ENCODE data around the gene FAR2. TPM values are rescaled to one million over a fixed set of nuclear protein-coding genes. Genes with fewer than 3 reads are reported as not detected.
"Not testable (repeated sequence)": the region's sequence is repeated elsewhere in the genome, so short reads cannot be mapped to it uniquely, and the experiment has no call there.

The FAR2 gene
- total RNA-seq, 1 donor from 2014 or later = 15.9 TPM

DNA sequence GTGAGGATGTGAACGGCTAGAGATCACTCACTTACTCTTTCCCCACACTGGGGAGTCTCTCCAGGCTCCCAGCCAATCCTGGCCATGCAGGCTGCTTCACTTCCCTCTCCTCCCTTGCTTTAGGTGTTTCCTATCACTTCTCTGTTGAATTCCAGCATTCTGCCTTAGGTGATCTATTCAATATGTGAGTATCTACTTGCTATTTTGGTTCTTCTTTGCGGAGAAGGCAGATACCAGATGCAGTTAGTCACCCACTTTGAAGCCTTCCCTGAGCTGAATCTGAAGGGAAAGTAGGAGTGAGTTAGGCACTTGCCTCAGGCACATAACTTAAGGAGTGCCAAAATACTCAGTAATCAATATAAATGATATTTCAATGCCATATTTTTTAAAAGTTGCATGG is 36.0 kb upstream of the FAR2 start:
- Mint-ChIP-seq H3K4me3 (no peak overlapping the region), H3K36me3 (peaks cover 6% of the 10 kb centered on the region), H3K27me3 (no peaks in the 10 kb centered on the region), H3K4me1 (ENCODE audit: unreplicated experiment) (no peaks in the 10 kb centered on the region), H3K9me3 (peaks cover 13% of the 10 kb centered on the region), H3K27ac (no peak overlapping the region)
- TF ChIP-seq, protein P1, sequence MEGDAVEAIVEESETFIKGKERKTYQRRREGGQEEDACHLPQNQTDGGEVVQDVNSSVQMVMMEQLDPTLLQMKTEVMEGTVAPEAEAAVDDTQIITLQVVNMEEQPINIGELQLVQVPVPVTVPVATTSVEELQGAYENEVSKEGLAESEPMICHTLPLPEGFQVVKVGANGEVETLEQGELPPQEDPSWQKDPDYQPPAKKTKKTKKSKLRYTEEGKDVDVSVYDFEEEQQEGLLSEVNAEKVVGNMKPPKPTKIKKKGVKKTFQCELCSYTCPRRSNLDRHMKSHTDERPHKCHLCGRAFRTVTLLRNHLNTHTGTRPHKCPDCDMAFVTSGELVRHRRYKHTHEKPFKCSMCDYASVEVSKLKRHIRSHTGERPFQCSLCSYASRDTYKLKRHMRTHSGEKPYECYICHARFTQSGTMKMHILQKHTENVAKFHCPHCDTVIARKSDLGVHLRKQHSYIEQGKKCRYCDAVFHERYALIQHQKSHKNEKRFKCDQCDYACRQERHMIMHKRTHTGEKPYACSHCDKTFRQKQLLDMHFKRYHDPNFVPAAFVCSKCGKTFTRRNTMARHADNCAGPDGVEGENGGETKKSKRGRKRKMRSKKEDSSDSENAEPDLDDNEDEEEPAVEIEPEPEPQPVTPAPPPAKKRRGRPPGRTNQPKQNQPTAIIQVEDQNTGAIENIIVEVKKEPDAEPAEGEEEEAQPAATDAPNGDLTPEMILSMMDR (conservative IDR thresholded peaks at IDR 0.05) = no peak
- no peak for DNase-seq (ENCODE audit: extremely low spot score, unreplicated experiment)

DNA sequence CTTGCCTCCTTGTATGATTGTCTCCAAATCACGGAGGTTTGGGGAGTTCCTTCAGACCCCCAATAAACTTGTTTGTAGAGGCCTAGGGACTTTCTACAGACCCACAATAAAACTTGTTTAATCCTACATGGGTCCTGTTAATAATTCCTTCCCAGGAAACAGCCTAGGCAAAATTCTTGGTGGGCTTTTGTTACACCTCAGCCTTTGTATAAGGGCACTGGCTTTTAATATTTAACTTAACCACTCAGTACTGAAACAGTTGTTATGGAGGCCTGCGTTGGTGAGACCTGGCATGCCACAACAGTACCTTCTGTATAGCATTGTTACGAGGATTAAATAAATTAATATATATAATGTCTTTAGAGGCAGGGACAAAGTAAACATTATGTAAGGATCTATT is 32.7 kb upstream of the FAR2 start:
- Mint-ChIP-seq H3K27ac (no peak overlapping the region), H3K27me3 (no peaks in the 10 kb centered on the region), H3K4me1 (ENCODE audit: unreplicated experiment) (no peaks in the 10 kb centered on the region), H3K9me3 (peaks cover 13% of the 10 kb centered on the region), H3K36me3 (no peaks in the 10 kb centered on the region), H3K4me3 (no peak overlapping the region)
- DNase-seq (ENCODE audit: extremely low spot score, unreplicated experiment) = no peak
- TF ChIP-seq, protein P1 (conservative IDR thresholded peaks at IDR 0.05) = no peak

DNA sequence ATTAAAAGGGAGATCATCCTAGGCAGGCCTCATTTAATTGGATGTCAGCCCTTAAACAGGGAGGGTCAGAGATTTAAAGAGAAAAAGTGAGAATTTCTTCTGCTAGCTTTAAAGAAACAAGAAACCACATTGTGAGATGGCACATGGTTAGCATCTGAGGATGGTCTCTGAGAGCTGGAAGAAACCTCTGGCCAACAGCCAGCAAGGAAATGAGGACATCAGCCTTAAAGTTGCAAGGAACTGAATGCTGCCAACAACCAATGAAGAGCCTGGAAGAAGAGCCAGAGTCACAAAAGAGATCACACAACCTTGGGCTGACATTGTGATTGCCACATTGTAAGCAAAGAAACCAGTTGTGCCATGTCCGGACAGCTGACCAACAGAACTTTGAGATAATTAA is 17.5 kb upstream of the FAR2 start:
- H3K27me3 Mint-ChIP-seq = peaks cover 6% of the 10 kb centered on the region
- no peaks in the 10 kb centered on the region for H3K4me1 Mint-ChIP-seq (ENCODE audit: unreplicated experiment)
- TF ChIP-seq, protein P1 (conservative IDR thresholded peaks at IDR 0.05) = no peak

DNA sequence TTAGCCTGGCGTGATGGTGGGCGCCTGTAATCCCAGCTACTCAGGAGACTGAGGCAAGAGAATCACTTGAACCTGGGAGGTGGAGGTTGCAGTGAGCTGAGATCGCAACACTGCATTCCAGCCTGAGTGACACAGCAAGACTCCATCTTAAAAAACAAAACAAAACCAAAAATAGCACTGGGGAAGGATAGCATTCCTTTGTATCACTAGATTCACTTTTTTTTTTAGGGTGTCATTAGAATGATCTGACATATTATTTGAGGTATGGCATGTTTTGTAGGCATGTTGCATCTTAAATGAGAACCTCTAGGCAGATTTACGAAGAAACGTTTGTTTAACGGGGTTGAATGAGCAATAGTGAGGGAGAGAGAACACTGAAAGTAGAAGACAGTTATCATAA is 16.8 kb upstream of the FAR2 start:
- TF ChIP-seq, protein P1 (conservative IDR thresholded peaks at IDR 0.05) = no peak
- Mint-ChIP-seq H3K27me3 (peaks cover 11% of the 10 kb centered on the region), H3K4me1 (ENCODE audit: unreplicated experiment) (no peaks in the 10 kb centered on the region), H3K27ac (no peak overlapping the region), H3K9me3 (no peaks in the 10 kb centered on the region), H3K4me3 (no peak overlapping the region), H3K36me3 (peaks cover 4% of the 10 kb centered on the region)
- no peak for DNase-seq (ENCODE audit: extremely low spot score, unreplicated experiment)

More for the DNA sequence above, 17.5 kb upstream of the FAR2 start:
- no peaks in the 10 kb centered on the region for H3K9me3 Mint-ChIP-seq
- H3K27ac Mint-ChIP-seq = no peak overlapping the region
- H3K36me3 Mint-ChIP-seq = no peaks in the 10 kb centered on the region
- no peak overlapping the region for H3K4me3 Mint-ChIP-seq
- DNase-seq (ENCODE audit: extremely low spot score, unreplicated experiment) = no peak

DNA sequence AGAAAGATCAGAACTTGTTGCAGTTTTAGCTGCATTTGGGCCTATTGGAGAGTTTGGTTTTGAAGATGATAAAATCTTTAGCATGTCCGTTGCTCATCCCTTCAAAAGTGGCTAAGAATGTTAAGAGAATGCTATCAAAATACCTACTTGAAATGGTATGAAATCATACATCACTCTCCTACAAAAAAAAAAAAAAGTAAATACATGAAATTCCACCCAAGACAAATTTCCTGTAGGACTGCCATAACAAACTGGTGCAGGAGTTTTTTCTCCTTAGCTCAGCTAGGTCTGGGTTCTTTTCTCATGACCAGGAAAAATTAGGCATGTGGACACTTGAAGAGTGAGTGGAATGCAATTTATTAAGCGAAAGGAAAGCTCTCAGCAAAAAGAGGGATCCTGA is 15.9 kb upstream of the FAR2 start:
- H3K27me3 Mint-ChIP-seq = peaks cover 19% of the 10 kb centered on the region
- H3K9me3 Mint-ChIP-seq = no peaks in the 10 kb centered on the region
- TF ChIP-seq, protein P1 (conservative IDR thresholded peaks at IDR 0.05) = no peak
- no peak overlapping the region for H3K4me3 Mint-ChIP-seq
- no peak for DNase-seq (ENCODE audit: extremely low spot score, unreplicated experiment)
- peaks cover 9% of the 10 kb centered on the region for H3K36me3 Mint-ChIP-seq
- H3K4me1 Mint-ChIP-seq (ENCODE audit: unreplicated experiment) = no peaks in the 10 kb centered on the region
- no peak overlapping the region for H3K27ac Mint-ChIP-seq

DNA sequence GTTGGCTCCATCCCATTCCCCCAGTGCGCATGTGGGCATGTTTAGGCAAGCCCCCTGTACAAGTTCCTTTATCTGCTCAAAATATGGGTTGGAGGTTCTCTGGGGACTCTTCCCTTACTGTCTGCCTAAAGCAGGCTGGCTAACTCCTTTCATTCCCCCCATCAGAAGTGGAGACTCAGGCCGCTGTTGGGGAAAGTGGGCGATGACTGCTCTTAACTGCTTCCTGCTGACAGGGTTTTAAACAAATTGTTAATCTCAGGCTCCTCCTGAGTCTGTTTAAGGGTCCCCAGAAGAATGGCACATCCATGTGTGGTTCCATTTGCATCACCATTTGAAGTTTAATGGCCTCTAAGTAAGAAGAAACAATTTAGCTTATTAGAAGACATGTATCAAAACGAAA is 15.4 kb upstream of the FAR2 start:
- no peaks in the 10 kb centered on the region for H3K4me1 Mint-ChIP-seq (ENCODE audit: unreplicated experiment)
- DNase-seq (ENCODE audit: extremely low spot score, unreplicated experiment) = no peak
- peaks cover 9% of the 10 kb centered on the region for H3K36me3 Mint-ChIP-seq
- H3K4me3 Mint-ChIP-seq = no peak overlapping the region
- H3K9me3 Mint-ChIP-seq = no peaks in the 10 kb centered on the region
- TF ChIP-seq, protein P1 (conservative IDR thresholded peaks at IDR 0.05) = no peak
- H3K27me3 Mint-ChIP-seq = peaks cover 22% of the 10 kb centered on the region
- H3K27ac Mint-ChIP-seq = no peak overlapping the region

DNA sequence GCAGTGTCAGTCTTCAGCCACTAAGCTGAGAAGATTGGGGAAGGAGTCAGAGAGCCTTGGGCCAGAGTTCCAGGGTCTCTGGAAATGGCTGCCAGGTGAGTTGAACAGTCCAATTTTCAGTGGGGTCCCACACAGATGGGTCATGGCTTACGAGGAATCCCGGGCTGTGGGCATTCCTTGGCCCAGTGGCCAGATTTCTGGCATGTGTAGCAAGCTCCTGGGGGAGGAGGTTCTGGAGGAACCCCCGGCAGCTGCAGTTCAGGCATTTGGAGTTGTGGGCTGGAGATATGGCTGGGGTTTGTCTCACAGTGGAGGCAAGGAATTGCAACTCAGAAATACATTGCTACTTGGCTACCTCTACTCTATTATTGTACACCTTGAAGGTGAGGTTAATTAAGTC is 10.8 kb upstream of the FAR2 start:
- not testable (repeated sequence) for H3K27ac Mint-ChIP-seq; H3K4me3 Mint-ChIP-seq; H3K4me1 Mint-ChIP-seq (ENCODE audit: unreplicated experiment); DNase-seq (ENCODE audit: extremely low spot score, unreplicated experiment); H3K9me3 Mint-ChIP-seq
- Mint-ChIP-seq H3K27me3 (peaks cover 29% of the 10 kb centered on the region), H3K36me3 (peaks cover 21% of the 10 kb centered on the region)

DNA sequence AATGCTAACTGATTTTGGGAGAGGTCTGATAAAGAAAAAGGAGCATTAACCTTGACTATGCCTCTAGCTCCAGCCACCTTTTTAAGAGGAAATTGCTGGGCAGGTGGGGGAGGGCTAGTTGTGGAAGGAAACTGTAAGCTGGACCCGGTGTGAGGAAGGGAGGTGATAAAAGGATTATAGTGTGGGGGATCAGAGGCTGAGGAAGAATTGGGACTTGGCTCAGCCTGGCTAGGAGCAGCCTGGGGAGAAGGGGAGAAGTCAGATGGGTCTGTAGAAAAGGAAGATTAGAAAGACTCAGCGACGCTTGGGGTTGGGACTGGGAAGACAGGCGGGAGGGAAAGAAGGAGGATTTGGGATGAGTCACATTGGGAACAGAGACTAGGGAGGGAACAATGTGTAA is 10.2 kb upstream of the FAR2 start:
- not testable (repeated sequence) for H3K9me3 Mint-ChIP-seq; DNase-seq (ENCODE audit: extremely low spot score, unreplicated experiment); H3K27ac Mint-ChIP-seq; H3K4me3 Mint-ChIP-seq; H3K4me1 Mint-ChIP-seq (ENCODE audit: unreplicated experiment)
- H3K36me3 Mint-ChIP-seq = peaks cover 21% of the 10 kb centered on the region
- H3K27me3 Mint-ChIP-seq = peaks cover 29% of the 10 kb centered on the region

Measured in type B pancreatic cell (in vitro differentiated cells).